NCI-H748 (cell line): ENCODE data around the gene PRR3.
A peak's percentile ranks its signal among the peaks of the same experiment; 100 is the strongest.

ENCODE experiments used
- DNase-seq: peaks from one replicate; lab custom pipeline; 2025; ENCODE audit not compliant: unreplicated experiment; lab: John Stamatoyannopoulos, UW

PRR3 gene

GRCh38 chr6:30533460-30534294, 23.4 kb upstream of the PRR3 start:
- DNase-seq: no peak

- DNase-seq: no peak
These were observed 19.2 kb upstream of the PRR3 start for GRCh38 chr6:30537931-30538330.

GRCh38 chr6:30541515-30542403, 15.3 kb upstream of the PRR3 start:
- DNase-seq: peak; percentile 86

GRCh38 chr6:30542404-30542725, 14.7 kb upstream of the PRR3 start:
- DNase-seq: no peak

- DNase-seq: no peak
These were observed 14.2 kb upstream of the PRR3 start for GRCh38 chr6:30542915-30543314.

- no peak for DNase-seq
These were observed 13.3 kb upstream of the PRR3 start for GRCh38 chr6:30543821-30544220.

- peak; percentile 59 for DNase-seq
These were observed 12.3 kb upstream of the PRR3 start for GRCh38 chr6:30544666-30545272.

GRCh38 chr6:30547454-30547853, 9.6 kb upstream of the PRR3 start:
- DNase-seq: no peak

- DNase-seq: no peak
These were observed 8.7 kb upstream of the PRR3 start for GRCh38 chr6:30548375-30548774.

GRCh38 chr6:30554404-30554803, 2.7 kb upstream of the PRR3 start:
- no peak for DNase-seq

- peak; percentile 65 for DNase-seq
These were observed 1.9 kb upstream of the PRR3 start for GRCh38 chr6:30554962-30555815.

- no peak for DNase-seq
These were observed 1.4 kb upstream of the PRR3 start for GRCh38 chr6:30555816-30556065.

GRCh38 chr6:30556066-30556905, 809 bp upstream of the PRR3 start, which contains the start of gene GNL1:
TSS of gene GNL1 (minus strand) at chr6:30556489. CDS start at chr6:30556203, 286 bp downstream.
- peak; percentile 97 for DNase-seq

- DNase-seq: no peak
These were observed 537 bp downstream of the PRR3 start for GRCh38 chr6:30557683-30557981.

GRCh38 chr6:30560930-30561329, 3.8 kb downstream of the PRR3 start:
- no peak for DNase-seq

- DNase-seq: no peak
These were observed 5.7 kb downstream of the PRR3 start for GRCh38 chr6:30562470-30563425.

GRCh38 chr6:30564114-30564513, 7.0 kb downstream of the PRR3 start:
- no peak for DNase-seq

GRCh38 chr6:30565772-30566171, 8.7 kb downstream of the PRR3 start:
- DNase-seq: no peak

- DNase-seq: peak; percentile 16
These were observed 11.2 kb downstream of the PRR3 start for GRCh38 chr6:30568245-30568644.
